ENCODE results near the gene UBXN2A.
A peak's percentile ranks its signal among the peaks of the same experiment; 100 is the strongest.
"Not testable (repeated sequence)": the region's sequence is repeated elsewhere in the genome, so short reads cannot be mapped to it uniquely, and the experiment has no call there.

The UBXN2A gene

DNA sequence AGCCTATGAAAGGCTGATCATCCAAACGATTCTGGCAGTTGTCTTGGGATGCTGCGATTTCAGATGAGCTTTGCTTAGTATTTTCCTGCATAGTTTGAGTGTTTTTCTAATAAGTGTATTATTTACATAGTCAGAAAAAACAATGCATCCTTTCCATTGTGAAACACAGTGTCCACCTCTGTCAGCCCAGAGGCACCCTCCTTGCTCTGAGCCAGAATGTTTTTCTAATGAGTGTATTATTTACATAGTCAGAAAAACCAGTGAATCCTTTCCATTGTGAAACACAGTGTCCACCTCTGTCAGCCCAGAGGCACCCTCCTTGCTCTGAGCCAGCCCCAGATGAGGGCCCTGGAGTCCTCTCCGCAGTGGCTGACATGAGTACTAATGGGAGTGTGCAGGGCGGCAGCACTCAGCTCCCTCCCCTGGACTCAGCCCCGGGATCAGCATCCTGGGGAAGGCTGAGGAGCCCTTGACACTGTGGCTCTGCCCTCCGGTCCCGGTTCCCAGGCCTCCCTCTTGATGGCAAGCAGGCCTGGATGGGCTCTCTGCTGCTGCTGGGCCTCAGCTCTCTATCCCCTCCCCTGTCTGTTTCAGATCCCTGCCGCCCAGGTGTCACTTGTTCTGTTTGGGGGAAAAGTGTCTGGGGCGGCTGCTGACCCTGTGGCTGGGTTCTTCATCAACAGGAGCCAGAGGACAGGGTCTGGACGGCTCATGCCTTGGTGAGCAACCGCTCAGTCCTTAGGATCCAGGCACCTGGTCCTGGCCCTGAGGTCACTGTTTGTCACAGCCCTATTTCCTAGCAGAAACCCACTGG, 75.5 kb downstream of the UBXN2A start:
- no peak for DNase-seq

DNA sequence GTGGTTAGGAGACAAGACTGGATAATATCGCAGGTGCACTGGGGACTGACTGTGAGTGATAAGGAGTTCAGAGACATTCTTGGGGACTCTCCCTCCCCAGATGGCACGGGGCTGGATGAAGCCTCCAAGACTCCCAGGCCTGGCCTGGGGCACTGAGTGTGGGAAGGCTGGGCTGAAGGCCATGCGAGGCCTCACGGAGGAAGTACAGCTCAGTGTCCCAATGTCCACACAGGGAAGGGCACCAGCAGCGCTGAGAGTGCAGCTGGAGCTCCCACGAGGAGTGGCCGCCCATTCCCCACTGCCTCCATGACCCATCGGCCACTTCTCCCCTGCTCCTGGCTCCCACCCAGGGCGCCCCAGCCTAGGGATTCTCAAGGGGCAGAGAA, 76.1 kb downstream of the UBXN2A start:
- DNase-seq, result no peak

DNA sequence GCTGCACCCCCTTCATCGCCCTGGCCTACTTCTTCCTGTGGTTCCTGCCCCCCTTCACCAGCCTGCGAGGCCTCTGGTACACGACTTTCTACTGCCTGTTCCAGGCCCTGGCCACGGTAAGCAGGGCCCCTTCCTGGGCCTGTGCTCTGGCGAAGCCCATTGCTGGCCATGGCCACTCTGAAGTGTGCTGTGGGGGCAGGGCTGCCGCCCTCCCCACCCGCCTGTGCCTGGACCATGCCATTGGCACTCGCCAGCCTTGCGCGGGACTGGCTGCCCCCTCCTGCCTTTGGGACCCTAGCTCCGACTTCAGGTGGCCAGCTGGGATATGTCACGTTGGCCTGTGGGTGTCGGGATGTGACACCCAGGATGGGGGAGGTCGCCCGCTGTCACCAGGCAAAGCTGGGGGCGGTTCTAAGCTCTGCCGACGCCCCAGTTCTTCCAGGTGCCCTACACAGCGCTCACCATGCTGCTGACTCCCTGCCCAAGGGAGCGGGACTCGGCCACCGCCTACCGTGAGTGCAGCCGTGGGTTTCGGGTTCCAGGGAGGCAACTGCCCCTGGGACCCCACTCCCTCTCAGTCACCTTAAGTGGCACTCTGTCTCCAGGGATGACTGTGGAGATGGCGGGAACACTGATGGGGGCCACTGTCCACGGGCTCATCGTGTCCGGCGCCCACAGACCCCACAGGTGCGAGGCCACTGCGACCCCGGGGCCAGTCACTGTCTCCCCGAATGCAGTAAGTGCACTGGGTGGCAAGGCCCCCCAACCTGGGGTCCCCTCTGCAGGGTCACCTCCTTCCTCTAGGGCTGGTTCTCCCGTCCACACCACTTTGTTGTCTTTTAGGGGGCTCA, 76.8 kb downstream of the UBXN2A start:
- no peak for DNase-seq

DNA sequence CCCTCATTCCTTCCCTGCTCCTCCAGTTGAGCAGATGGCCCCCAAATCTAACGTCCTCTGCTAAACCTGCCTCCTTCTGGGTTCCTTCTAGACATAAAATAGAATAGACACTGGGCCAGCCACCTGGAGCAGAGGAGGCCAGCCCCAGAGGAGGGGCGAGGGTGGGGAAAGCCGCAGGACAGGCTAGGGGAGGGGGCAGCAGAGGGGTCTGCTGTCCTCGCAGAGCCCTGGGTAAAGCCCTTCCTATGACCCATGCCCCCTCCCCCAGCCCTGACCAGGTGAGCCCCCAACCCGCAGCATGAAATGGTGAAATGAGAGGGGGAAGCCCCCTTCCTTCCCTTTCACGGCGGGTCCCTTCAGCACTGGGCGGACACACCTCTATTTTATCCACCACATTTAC, 77.4 kb downstream of the UBXN2A start:
- no peak for DNase-seq

DNA sequence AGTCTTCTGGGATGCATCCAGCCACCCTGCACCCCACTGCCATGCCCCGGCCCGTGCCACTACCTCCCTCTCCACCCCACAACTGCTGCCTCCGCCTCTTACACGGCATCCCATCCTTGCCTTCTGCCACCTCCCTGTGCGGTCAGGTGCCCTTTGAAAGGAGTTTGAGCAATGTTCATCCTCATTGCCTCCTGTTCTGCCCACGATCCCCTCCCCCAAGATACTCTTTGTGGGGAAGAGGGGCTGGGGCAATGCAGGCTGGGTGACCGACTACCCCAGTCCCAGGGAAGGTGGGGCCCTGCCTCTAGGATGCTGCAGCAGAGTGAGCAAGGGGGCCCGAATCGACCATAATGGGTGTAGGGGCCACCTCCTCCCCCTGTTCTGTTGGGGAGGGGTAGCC, 78.0 kb downstream of the UBXN2A start:
- no peak for DNase-seq

DNA sequence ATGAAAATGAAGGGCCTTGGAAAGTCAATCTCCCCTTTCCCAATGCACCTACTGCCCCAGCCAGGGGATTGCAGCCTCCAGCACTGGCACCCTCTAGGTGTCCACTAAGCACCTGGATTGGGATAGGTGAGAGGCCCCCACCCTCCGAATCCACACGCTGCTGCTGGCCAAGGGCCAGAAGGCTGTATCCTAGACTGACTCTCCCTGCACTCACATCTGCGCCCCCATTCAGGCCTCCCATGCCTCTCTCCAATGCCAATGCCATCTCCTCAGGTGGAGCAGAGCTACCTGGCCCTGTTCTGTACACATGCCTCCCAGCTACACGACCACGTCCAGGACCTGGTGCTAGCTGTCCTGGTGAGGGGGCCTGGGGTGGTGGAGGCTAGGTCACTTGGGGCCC, 79.5 kb downstream of the UBXN2A start:
- no peak for DNase-seq

DNA sequence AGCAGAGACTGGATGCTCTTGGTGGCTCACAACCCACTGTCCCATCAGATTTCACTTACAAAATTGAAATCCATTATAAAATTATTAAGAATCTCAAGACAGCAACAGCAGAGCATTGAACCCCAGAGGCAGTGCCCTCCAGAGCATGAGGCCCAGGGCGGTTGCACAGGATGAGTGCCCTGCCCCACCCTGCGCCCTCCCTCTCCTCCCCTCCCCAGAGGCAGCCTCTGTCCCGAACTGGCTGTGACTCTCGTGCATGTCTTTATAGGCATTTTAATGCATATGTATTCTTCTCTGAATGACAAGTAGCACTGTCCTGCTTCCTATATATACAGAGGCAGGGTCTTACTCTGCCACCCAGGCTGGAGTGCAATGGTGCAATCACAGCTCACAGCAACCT, 80.0 kb downstream of the UBXN2A start:
- DNase-seq, result no peak

DNA sequence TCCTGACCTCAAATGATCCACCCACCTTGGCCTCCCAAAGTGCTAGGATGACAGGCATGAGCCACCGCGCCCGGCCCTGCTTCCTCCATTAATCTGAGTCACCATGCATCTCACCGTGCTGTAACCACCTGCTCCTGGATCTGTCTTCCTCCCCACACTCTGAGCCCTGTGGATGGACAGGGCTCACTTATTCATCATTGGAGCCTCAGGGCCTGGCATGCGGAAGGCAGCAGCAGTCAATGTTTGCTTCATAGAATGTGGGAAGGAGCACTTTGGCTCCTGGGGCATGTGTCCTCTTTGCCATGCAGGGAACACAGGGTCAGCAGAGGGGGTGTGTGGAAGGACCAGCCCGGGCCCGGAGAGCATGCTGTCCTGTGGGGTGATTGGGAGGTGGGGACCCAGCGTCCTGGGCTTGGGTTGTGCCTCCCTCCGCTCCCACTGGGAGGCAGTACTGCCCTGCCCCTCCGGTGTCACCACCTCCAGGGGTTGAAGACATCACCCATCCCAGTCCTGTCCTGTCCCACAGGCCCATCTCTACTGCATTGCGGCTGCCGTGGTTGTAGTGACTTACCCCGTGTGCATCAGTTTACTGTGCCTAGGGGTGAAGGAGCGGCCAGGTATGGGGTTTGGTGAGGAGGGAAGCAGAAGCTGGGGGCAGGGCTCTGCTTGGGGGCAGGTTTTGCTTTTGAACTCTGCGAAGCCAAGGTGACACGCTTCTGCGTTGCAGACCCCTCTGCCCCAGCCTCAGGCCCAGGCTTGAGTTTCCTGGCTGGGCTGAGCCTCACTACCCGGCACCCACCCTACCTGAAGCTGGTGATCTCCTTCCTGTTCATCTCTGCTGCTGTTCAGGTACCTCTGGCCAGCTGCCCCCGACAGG, 81.1 kb downstream of the UBXN2A start:
- DNase-seq, result peak; percentile 53

DNA sequence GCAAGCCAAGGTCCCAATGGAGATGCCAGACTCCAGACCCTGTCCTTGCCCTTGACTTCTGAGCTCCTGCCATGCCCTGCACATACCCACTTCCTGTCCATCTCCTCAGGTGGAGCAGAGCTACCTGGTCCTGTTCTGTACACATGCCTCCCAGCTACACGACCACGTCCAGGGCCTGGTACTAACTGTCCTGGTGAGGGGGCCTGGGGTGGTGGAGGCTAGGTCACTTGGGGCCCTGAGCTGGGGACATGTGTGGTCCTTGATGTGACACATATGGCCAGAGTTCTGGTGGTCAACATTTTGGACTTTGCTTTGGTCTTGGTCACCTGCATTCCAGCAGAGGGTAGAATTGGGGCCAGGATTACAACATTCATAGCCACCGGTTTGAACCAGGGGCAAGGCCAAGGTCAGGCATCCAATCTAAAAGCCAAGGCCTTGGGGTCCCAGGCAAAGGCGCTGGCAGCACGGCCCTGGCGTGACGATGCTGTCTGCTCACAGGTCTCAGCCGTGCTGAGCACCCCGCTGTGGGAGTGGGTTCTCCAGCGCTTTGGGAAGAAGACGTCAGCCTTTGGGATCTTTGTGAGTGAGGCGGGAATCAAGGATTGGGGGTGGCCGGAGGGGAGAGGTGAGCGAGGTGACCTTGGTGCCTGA, 82.2 kb downstream of the UBXN2A start:
- no peak for DNase-seq

DNA sequence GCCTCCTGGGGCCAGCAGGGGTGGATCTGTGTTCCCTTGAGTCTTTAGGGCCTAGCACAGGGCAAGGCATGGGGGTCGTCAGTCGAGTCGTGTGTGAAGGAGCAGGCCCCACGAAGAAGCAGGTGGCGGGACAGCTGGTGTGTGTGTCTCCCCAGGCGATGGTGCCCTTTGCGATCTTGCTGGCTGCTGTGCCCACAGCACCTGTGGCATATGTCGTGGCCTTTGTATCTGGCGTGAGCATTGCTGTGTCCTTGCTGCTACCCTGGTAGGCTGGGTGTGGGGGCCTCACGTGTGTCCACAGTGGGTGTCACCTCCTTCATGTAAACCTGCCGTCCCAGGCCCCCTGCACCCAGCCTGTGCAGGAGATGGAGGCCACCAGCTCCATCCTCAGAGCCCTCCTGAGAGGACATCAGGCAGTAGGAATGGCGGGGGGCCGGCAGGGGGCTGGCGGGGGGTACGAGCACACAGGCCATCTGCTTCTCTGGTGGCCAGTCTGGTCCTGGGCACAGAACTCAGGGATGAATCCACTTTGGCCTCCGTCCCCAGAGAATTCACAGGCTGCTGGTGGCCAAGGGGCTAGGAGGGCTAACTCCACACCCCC, 82.8 kb downstream of the UBXN2A start:
- no peak for DNase-seq

DNA sequence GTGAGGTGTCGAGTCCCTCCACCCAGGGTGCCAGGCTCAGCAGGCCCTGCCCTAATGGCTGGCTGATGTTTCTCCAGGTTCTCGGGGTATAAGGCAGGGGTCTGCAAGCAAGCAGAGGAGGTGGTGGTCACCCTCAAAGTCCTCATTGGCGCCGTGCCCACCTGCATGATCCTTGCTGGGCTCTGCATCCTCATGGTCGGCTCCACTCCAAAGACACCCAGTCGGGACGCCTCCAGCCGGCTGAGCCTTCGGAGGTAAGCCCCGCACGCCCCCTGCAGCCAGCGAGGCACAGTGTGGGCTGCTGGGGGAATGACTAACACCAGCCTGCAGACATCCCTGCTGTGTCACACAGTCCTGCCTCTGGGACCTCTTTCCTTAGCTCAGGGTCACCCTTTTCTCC, 83.8 kb downstream of the UBXN2A start:
- no peak for DNase-seq

DNA sequence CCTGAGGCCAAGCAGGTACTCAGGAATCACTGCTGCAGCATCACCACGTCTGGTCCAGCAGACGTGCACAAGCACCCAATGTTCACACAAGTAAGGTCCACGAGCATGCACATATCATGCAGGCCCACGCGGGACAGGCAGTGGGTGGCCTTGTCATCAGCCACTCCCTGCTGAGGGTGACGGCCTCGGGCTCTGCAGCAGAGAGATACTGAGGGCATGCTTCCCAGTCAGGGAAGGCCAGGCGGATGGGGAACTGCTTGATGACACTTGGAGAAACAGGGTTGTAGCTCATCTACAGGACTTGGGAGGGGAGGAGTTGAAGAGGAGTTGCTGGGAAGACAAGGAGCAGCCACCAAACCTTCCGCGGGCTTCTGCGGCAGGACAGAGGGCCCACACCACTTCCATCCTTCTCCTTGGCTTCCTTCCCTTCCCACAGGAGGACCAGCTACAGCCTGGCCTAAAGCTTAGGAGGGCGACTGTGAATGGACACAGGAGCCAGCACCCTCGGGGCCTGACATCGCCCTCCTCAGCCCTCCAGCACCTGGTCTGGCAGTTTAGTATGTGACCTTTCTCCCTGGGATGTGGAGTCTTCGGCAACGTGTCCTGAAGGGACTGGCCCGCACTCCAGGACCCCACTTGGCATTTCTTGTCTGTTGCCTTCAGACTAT, 84.9 kb downstream of the UBXN2A start:
- no peak for DNase-seq

DNA sequence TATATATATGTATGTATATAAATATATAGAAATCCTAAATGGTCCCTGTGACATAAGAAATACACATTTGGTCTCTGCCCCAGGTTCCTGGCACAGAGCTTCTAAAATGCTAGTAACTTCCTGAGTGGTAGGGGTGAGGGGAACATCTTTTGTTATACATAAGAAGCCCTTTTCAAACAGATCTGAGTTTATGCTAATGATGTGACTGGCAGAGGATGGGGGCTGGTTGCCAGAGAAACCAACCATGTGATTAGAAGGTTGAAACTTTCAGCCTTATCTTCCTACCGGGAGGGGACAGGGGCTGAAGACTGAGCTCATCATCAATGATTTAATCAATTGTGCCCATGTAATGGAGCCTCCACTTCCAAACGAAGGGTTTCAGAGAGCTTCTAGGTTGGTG, 86.0 kb downstream of the UBXN2A start:
- no peak for DNase-seq

DNA sequence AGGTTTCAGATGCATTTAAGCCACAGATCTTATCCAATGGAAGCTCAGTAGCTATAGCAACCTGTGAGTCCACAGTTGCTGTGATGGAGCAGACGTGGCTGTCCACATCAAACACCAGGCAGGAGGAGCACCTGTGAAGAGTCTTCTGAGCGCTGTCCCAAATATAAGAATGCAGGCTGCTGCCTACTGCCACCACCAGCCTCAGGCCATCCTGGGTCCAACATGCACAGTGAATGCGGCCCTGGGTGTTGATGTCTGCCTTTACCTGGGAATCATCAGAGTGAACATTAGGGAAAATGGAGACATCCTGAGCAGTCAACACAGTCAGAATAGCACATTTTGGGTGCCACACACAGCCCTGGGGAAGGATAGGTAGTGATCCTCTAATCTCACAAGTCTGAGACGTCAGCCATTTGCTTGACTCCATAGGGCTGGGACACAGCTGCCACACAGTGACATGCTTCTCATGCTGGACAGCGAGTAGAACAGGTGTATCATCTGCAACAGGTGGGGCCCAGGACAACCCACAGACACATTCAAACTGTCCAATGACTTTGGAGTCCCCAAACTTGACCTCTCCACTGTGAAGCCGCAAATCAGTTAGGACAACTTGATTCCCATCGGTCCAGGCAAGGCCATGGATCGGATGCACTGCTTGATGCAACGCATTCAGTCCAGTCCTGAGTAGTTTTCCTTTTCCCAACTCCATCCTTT, 98.7 kb downstream of the UBXN2A start:
- no peak for DNase-seq

DNA sequence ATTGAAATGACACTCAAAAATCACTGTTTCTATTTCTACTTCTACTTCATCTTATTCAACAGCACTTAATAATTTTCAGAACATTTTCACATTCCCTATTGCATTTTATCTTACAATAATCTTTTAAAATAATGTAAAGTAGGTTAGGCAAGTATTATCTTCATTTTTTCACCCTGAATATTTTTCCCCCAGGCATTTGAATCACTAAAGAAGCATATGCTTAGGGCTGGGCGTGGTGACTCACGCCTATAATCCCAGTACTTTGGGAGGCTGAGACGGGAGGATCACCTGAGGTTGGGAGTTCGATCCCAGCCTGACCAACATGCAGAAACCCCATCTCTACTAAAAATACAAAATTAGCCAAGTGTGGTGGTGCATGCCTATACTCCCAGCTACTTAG, 100.2 kb downstream of the UBXN2A start:
- DNase-seq, result no peak

DNA sequence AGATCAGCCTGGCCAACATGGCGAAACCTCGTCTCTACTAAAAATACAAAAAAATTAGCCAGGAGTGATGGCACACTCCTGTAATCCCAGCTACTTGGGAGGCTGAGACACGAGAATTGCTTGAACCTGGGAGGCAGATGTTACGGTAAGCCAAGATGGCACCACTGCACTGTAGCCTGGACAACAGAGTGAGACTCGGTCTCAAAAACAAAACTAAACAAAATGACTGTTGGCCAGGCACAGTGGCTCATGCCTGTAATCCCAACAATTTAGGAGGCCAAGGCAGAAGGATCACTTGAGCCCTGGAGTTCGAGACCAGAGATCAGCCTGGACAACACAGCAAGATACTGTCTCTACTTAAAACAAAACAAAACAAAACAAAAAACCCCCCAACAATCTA, 102.9 kb downstream of the UBXN2A start:
- not testable (repeated sequence) for DNase-seq

DNA sequence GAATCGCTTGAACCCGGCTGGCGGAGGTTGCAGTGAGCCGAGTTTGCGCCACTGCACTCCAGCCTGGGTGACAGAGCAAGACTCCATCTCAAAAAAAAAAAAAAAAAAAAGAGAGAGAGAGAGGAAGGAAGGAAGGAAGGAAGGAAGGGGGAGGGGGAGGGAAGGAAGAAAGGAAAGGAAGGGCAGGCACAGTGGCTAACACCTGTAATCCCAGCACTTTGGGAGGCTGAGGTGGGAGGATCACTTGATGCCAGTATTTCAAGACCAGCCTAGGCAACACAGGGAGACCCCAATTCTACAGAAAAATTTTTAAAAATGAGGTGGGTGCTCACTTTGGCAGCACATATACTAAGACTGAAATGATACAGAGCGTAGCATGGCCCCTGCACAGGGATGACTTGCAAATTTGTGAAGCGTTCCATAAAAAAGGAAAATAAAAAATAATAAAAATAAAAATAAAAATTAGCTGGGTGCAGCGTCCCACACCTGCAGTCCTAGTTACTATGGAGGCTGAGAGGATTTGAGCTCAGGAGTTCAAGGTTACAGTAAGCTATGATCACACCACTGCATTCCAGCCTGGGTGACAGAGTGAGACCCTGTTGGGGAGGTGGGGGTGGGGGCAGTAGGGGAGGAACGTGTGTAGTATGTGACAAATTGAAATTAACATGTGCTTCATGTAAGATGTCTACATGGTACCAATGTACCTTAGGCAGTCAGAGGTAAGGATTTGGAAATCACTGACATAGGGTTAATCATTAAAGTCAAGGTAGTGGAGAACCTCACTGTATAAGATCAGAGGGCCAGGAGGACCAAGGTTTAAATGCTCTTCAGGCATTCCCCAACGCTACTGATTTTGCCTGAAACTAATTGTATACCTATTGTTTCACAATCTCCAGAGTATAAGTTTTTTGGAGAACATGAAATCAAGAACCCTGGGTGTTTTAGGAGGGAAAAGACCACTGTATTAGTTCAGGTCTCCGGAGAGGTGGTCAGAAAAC, 105.5 kb downstream of the UBXN2A start:
- no peak for DNase-seq

DNA sequence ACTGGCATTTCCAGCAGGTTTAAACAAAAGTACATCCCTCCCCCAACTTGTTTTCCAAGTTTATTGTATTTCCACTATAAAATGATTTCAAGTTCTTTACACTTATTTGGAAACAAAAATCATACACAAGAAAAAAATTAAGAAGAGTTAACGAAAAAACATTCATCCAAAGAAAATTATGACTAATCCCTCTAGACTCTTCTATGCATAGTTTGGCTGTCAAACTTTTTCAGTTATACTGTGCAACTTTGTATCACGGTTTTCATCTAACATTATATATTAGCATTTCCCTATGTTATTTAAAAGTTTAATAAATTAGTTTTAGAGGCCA, 106.3 kb downstream of the UBXN2A start:
- no peak for DNase-seq

DNA sequence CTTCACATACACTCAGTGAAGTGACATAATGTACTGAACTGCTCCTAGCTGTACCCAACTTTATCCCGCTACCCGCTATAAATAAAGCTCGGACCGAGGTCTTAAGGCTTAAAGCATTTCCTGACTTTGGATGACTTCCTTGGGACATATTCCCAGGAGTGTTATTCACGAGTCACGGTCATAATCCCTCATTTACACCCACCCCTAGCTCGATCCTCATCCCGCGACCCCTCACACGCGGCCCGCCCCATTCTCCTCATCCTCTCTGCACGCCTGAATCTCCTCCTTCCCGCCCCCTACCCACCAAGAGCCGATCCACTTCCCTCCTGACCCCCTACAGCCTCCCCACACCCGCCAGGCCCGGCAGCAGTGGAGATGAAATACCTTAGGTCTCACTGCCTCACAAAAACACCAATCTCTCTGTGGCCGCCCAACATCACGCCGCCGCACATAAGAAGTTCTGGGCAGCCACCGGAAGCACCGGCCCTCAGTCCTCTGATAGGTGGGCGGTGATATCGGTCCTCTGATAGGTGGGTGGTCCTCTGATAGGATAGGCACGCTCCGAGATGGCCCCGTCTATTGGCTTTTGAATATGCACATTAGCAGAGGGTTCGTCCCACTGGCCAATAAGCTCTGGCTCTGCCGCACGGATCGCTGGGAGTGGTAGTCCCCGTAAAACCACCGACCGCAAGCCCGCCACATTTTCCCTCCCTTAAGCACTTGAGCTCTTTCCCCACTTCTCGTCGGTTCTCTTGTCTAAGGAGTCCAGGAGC, 106.9 kb downstream of the UBXN2A start, which contains the start of gene WDCP:
Gene WDCP (minus strand): TSS at position 462 of the 773 bp plus-strand sequence. CDS start 7,897 bp downstream, outside the sequence.
- DNase-seq, result peak; percentile 95
